ENCODE results near the gene UROC1. TPM values are rescaled to one million over a fixed set of nuclear protein-coding genes. Genes with fewer than 3 reads are reported as not detected.

The UROC1 gene
- total and polyA plus RNA-seq, 2 of the 13 experiments (the other 11 are each of a cell fraction or from before 2014, with no cell fraction given) = 0.71 to 1.3 TPM

DNA sequence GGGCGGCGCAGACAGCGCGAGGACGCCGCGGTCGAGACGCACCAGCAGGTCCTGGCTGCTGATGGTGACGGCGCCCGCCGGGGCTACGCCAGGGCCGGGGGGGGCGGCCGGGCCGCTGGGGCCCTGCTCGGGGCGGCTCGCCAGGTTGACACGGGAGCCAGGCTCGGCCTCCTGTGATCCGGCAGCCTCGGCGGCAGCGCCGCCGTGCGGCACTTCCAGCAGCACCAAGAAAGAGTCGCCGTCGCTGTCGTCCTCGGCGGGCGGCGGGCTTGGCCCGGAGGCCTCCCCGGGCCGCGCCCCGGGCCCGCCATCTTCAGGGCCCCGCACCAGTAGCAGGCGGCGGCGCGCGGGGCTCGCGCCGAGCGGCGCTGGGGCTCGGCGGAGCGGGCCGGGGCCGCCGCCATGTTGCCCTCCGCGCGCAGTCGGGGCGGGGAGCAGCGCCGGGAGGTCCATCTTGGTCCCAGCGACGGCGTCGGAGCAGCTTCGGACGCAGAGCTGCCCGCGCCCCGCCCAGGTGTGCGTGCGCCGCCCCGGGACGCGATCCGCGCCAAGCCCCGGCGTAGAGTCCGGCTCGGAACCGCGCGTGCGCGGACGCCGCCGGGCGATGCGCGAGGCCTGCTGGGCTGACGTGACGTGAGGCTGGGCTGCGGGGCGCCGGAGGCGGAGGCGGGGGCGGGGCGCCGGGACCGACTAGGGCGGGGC, 42.0 kb downstream of the UROC1 start, which contains the start of gene ZXDC (continued):
- TF ChIP-seq ZNF34 (CRISPR knock-in tag; IDR thresholded peaks at IDR 0.05; ENCODE audit: borderline replicate concordance) (no peak), TP53 (CRISPR knock-in tag; conservative IDR thresholded peaks at IDR 0.05) (no peak), ZBTB1 (CRISPR knock-in tag; IDR thresholded peaks at IDR 0.05; ENCODE audit: borderline replicate concordance) (no peak), STAG1 (CRISPR knock-in tag; IDR thresholded peaks at IDR 0.05) (peak; percentile 33), ZNF143 (CRISPR knock-in tag; IDR thresholded peaks at IDR 0.05) (peak; percentile 73), ZNF883 (CRISPR knock-in tag; IDR thresholded peaks at IDR 0.05; ENCODE audit: not compliant biosample characterization) (no peak), ZNF841 (CRISPR knock-in tag; IDR thresholded peaks at IDR 0.05; ENCODE audit: borderline replicate concordance) (peak; percentile 65; the same call in 1 of the 2 replicates), MTF1 (CRISPR knock-in tag; IDR thresholded peaks at IDR 0.05) (no peak), SKI (IDR thresholded peaks at IDR 0.05; ENCODE audit: partially characterized antibody) (peak; percentile 56), GABPA (IDR thresholded peaks at IDR 0.05; ENCODE audit: low read depth, low read length) (no peak), GABPA (CRISPR knock-in tag; IDR thresholded peaks at IDR 0.05; ENCODE audit: low read depth) (no peak), ZSCAN9 (CRISPR knock-in tag; IDR thresholded peaks at IDR 0.05; ENCODE audit: borderline replicate concordance) (no peak), KMT2B (CRISPR knock-in tag; IDR thresholded peaks at IDR 0.05) (no peak), HOXA3 (CRISPR knock-in tag; IDR thresholded peaks at IDR 0.05) (peak; percentile 75), ZNF709 (CRISPR knock-in tag; IDR thresholded peaks at IDR 0.05) (no peak), GMEB1 (CRISPR knock-in tag; IDR thresholded peaks at IDR 0.05; ENCODE audit: borderline replicate concordance) (peak; percentile 85), ZNF276 (CRISPR knock-in tag; IDR thresholded peaks at IDR 0.05; ENCODE audit: low read depth) (no peak)
- TF ChIP-seq, protein P1, sequence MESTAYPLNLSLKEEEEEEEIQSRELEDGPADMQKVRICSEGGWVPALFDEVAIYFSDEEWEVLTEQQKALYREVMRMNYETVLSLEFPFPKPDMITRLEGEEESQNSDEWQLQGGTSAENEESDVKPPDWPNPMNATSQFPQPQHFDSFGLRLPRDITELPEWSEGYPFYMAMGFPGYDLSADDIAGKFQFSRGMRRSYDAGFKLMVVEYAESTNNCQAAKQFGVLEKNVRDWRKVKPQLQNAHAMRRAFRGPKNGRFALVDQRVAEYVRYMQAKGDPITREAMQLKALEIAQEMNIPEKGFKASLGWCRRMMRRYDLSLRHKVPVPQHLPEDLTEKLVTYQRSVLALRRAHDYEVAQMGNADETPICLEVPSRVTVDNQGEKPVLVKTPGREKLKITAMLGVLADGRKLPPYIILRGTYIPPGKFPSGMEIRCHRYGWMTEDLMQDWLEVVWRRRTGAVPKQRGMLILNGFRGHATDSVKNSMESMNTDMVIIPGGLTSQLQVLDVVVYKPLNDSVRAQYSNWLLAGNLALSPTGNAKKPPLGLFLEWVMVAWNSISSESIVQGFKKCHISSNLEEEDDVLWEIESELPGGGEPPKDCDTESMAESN (CRISPR knock-in tag; conservative IDR thresholded peaks at IDR 0.05) = no peak
- TF ChIP-seq, protein P2, sequence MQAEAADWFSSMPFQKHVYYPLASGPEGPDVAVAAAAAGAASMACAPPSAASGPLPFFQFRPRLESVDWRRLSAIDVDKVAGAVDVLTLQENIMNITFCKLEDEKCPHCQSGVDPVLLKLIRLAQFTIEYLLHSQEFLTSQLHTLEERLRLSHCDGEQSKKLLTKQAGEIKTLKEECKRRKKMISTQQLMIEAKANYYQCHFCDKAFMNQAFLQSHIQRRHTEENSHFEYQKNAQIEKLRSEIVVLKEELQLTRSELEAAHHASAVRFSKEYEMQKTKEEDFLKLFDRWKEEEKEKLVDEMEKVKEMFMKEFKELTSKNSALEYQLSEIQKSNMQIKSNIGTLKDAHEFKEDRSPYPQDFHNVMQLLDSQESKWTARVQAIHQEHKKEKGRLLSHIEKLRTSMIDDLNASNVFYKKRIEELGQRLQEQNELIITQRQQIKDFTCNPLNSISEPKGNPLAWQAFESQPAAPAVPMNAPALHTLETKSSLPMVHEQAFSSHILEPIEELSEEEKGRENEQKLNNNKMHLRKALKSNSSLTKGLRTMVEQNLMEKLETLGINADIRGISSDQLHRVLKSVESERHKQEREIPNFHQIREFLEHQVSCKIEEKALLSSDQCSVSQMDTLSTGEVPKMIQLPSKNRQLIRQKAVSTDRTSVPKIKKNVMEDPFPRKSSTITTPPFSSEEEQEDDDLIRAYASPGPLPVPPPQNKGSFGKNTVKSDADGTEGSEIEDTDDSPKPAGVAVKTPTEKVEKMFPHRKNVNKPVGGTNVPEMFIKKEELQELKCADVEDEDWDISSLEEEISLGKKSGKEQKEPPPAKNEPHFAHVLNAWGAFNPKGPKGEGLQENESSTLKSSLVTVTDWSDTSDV (CRISPR knock-in tag; IDR thresholded peaks at IDR 0.05) = no peak
- TF ChIP-seq, protein P3, sequence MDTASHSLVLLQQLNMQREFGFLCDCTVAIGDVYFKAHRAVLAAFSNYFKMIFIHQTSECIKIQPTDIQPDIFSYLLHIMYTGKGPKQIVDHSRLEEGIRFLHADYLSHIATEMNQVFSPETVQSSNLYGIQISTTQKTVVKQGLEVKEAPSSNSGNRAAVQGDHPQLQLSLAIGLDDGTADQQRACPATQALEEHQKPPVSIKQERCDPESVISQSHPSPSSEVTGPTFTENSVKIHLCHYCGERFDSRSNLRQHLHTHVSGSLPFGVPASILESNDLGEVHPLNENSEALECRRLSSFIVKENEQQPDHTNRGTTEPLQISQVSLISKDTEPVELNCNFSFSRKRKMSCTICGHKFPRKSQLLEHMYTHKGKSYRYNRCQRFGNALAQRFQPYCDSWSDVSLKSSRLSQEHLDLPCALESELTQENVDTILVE (CRISPR knock-in tag; IDR thresholded peaks at IDR 0.05) = no peak
